K562 (cell line): ENCODE data around the gene CABLES1. TPM values are rescaled to one million over a fixed set of nuclear protein-coding genes. Genes with fewer than 3 reads are reported as not detected.

Source experiments
- CBX2 ChIP-seq: fragments of 200-600 bp; sonication (generic); IDR thresholded peaks from one replicate; pipeline ENCODE4 v1.6.1; 2012; ENCODE audit warnings: mild to moderate bottlenecking, low read length, inconsistent platforms; ENCODE audit not compliant: insufficient read depth, poor library complexity, severe bottlenecking
- CBX8 ChIP-seq: fragments of 200-600 bp; sonication (generic); IDR thresholded peaks from 2 replicates; pipeline ENCODE4 v1.6.1; 2012; ENCODE audit warnings: borderline replicate concordance, mixed run types, low read depth, mild to moderate bottlenecking, moderate library complexity, mixed read lengths, low read length, control low read depth, inconsistent platforms; ENCODE audit not compliant: poor library complexity, severe bottlenecking; ENCODE audit errors: extremely low read depth
- E2F6 ChIP-seq, 2 experiments: IDR thresholded peaks; 2 replicates each; pipeline ENCODE4 v1.6.1; 2011; ENCODE audit warnings: borderline replicate concordance in 1 of 2, control low read depth in 1 of 2, low read depth in 1 of 2, low read length in 1 of 2, mild to moderate bottlenecking in 1 of 2, mixed read lengths in 1 of 2, moderate library complexity in 1 of 2; ENCODE audit not compliant: insufficient read depth in 1 of 2, insufficient read length in 1 of 2, poor library complexity in 1 of 2, severe bottlenecking in 1 of 2; ENCODE audit errors: extremely low read depth in 1 of 2
- HDAC3 ChIP-seq: fragments of 450-650 bp; IDR thresholded peaks from 2 replicates; pipeline ENCODE4 v1.6.1; 2018; ENCODE audit warnings: borderline replicate concordance, mild to moderate bottlenecking, moderate library complexity; ENCODE audit not compliant: partially characterized antibody
- HDAC8 ChIP-seq: fragments of 450-650 bp; IDR thresholded peaks from 2 replicates; pipeline ENCODE4 v1.6.1; 2016; ENCODE audit warnings: mild to moderate bottlenecking, missing genetic modification characterization, moderate library complexity, missing compliant biosample characterization
- MAX ChIP-seq: sonication (generic); formaldehyde crosslinking; IDR thresholded peaks from 2 replicates; pipeline ENCODE4 v1.9.0; 2022; ENCODE audit warnings: mild to moderate bottlenecking, missing genetic modification reagents
- RNF2 ChIP-seq: sonication (generic); IDR thresholded peaks from 2 replicates; pipeline ENCODE4 v1.6.1; 2016
- SMAD4 ChIP-seq: fragments of 250-450 bp; sonication (Bioruptor Pico); conservative IDR thresholded peaks from 2 replicates; pipeline ENCODE4 v1.8.0; 2021; ENCODE audit warnings: inconsistent platforms, mild to moderate bottlenecking, moderate library complexity
- polyA plus RNA-seq, 8 experiments: library from polyadenylated mRNA; depleted of rRNA in 4 of 8; stranded (reverse) in 5 of 8; unstranded in 3 of 8; fragments of >200 nt; fragmentation: Nextera tagmentation in 2 of 8; fragmentation: Illumina TruSeq in 1 of 8; extraction: Ambion mirVana in 2 of 8; extraction: Trizol in 1 of 8; gene quantifications; 2 replicates each; pipeline versions ENCODE4 v1.2.1 to v1.2.3, GENCODE V29; 2011 to 2014; ENCODE audit warnings: inconsistent platforms in 1 of 8, missing spikeins in 1 of 8
- total RNA-seq, 7 experiments: library from RNA; depleted of rRNA in 6 of 7; stranded (reverse); fragments of >200 nt in 6 of 7; fragmentation: Illumina TruSeq in 2 of 7; extraction: Trizol in 2 of 7; gene quantifications; 2 replicates each; pipeline versions ENCODE4 v1.2.1 to v1.2.3, GENCODE V29; 2011 to 2021; ENCODE audit warnings: low replicate concordance in 1 of 7

Gene CABLES1
- total and polyA plus RNA-seq, 9 of the 15 experiments (the other 6 are each of a cell fraction or from before 2014, with no cell fraction given): 0.04 to 0.10 (median 0.06) TPM; not detected in 3

GRCh38 chr18:23133860-23134779 is 1.2 kb upstream of the CABLES1 start (continued):
- TF ChIP-seq CBX8 (peak; percentile 75), RNF2 (peak; percentile 23; the same call in 1 of the 2 replicates), MAX (CRISPR knock-in tag) (no peak), HDAC3 (no peak), SMAD4 (CRISPR knock-in tag) (no peak), E2F6 (IDR thresholded peaks at IDR 0.05; ENCODE audit: borderline replicate concordance in 1 of 2, extremely low read depth in 1 of 2, insufficient read depth in 1 of 2, insufficient read length in 1 of 2, low read depth in 1 of 2, low read length in 1 of 2, poor library complexity in 1 of 2, severe bottlenecking in 1 of 2) (peak in 1 of 2 experiments; percentile 14), CBX2 (peak; percentile 28), HDAC8 (tag) (no peak)
